HS-27A (cell line): ENCODE measurements around the gene FXN.

Experiments
- DNase-seq: peaks from one replicate; pipeline ENCODE4 v3.0.0-alpha.2; 2012; ENCODE audit warnings: low read depth, missing footprints

FXN gene

DNA sequence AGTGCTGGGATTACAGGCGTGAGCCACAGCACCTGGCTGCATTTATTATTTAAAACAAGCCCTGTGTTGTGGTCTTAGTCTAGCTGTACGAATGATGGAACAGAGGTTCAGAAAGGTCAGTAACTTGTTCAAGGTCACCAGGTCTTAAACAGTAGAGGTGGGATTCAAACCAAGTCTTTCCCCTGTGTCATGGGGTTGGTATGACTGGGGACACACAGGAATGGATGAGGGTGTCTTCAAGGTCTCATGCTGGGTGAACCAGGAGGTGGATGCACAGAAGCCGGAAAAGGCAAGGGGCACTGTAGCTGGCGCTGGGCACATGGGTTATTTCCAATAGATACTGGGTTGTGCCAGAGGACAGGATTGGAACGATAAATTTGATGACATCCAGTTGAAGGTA is 106.3 kb downstream of the FXN start:
- no peak for DNase-seq

GRCh38 chr9:69143291-69143690 is 107.7 kb downstream of the FXN start:
- DNase-seq = no peak

- DNase-seq = no peak
Observed at GRCh38 chr9:69145144-69145715, 109.7 kb downstream of the FXN start.

- DNase-seq = no peak
Observed at GRCh38 chr9:69147041-69147834, 111.7 kb downstream of the FXN start.

- no peak for DNase-seq
Observed at GRCh38 chr9:69149321-69149807, 113.8 kb downstream of the FXN start.
